SKM-1 (cell line): Measurements from ENCODE around the gene FLOT1.
"Not testable (repeated sequence)": the region's sequence is repeated elsewhere in the genome, so short reads cannot be mapped to it uniquely, and the experiment has no call there.

Experiments used
- DNase-seq: peaks from one replicate; lab custom pipeline; 2025; ENCODE audit not compliant: unreplicated experiment; lab: John Stamatoyannopoulos, UW

Gene FLOT1

DNA sequence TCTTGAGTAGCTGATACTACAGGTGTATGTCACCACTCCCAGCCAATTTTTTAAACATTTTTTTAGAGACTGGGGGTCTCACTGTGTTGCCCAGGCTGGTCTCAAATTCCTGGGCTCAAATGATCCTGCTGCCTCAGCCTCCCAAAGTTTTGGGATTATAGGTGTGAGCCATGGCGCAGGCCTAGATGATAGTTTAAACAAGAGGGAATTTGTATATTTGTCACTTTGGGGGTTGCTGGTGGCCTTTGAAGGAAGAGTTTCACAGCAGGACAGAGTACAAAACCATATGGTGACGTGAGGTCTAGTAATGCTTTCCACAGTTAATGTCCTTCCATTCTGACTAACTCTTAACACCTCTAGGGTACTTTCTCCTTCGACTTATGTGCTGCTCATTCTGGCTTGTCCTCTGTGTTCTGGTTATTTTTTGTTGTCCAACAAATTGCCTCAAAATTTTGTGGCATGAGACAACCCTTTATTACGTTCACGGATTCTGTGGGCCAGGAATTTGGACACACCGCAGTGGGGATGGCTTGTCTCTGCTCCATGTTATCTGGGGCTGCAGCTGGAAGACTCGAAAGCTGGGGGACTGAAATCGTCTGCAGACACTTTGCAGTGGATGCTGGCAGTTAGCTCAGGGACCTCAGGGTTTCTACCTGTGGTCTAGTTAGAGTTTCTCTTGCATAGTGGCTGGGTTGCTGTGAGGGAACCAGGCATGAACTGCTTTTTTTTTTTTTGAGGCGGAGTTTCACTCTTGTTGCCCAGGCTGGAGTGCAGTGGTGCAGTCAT is 24.9 kb upstream of the FLOT1 start:
- no peak for DNase-seq

DNA sequence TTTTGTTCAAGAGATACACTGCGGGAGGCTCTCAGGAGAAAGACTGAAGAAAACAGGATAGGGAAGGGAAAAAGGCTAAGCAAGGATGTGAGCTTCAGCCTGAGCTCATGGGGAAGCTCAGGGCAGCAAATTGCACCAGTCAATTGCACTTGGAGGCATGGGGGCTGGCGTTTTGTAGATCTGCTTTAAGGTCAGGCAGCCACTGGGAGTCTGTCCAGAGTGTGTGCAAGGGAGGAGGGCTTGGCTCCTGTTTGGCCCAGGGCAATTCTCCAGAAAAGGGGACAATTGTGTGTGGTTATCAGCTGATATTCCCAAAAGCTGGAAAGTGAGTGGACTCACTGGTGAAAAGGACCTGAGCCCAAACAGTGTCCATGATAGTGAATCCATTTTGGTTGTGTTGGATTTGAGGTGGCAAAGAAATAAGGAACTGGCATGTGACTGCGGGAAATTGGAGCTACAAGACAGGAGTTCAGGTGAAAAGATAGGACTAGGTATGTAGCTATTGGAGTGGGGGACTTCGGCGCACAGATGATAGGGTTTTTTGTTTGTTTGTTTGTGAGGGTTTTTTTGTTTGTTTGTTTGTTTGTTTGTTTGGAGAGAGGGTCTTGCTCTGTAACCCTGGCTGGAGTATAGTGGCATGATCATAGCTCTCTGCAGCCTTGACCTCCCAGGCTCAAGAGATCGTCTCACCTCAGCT is 24.1 kb upstream of the FLOT1 start:
- DNase-seq, result no peak

DNA sequence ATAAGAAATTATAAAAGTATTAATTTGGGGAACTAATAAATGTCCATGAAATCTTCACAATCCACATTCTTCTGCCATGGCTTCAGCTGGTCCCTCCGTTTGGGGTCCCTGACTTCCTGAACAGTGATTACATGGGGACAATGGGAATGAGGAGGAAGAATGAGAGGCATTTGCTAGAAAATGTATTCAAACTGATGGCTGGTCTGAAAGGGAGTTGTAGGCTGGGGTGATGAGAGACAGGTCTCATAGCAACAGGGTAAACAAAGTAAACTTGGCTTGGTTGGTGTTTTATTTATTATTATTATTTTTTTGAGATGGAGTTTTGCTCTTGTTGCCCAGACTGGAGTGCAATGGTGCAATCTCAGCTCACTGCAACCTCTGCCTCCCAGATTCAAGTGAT is 23.0 kb upstream of the FLOT1 start:
- DNase-seq, result not testable (repeated sequence)

DNA sequence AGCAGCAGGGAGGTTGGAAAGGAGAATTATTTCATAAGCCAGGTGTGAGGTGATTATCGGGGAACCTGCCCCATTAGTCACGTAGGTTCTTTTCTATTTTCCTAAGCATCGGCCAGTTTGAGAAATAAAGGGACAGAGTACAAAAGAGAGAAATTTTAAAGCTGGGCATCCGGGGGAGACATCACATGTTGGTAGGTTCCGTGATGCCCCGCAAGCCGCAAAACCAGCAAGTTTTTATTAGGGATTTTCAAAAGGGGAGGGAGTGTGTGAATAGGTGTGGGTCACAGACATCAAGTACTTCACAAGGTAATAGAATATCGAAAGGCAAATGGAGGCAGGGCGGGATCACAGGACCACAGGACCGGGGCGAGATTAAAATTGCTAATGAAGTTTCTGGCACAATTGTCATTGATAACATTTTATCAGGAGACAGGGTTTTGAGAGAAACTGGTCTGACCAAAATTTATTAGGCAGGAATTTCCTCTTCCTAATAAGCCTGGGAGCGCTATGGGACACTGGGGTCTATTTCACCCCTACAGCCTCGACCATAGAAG is 22.1 kb upstream of the FLOT1 start:
- DNase-seq, result not testable (repeated sequence)

DNA sequence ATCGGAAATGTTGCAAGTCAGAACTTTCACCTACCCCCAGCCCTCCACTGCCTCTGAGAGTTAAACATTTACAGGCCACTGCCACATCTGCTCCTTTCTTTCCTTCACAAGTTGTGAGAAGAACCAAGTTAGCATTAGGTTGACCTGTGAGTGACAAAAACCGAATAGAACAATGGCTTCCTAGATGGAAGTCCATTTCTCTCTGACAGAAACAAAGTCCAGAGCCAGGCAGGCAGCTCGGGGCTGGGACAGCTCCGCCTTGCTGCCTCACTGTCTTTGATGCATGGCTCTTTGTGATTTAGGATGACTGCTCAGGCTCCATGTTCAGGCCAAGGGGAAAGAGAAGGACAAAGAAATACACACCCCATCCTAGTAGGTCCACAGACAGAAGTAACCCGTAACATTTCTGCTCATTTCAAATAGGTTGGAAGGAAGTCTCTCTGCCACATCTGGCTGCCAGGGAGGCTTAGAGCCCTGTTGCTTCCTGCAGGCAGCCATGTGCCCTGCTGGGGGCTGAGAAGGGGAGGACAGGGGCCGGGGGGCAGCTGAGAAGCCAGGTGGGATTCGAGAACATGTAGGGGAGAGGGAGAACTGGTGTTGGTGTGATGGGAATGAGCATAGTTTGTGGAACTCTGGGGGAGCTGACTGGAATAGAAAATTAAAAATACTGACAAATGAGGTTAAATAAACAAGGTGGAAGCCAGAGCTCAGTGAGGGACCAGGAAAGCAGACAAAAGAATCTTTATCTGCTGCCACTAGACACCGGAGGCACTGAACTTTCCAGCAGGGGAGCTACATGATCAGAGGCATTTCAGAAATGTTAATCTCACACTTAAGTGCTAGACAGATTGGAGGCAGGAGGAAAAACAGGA is 21.4 kb upstream of the FLOT1 start:
- no peak for DNase-seq

DNA sequence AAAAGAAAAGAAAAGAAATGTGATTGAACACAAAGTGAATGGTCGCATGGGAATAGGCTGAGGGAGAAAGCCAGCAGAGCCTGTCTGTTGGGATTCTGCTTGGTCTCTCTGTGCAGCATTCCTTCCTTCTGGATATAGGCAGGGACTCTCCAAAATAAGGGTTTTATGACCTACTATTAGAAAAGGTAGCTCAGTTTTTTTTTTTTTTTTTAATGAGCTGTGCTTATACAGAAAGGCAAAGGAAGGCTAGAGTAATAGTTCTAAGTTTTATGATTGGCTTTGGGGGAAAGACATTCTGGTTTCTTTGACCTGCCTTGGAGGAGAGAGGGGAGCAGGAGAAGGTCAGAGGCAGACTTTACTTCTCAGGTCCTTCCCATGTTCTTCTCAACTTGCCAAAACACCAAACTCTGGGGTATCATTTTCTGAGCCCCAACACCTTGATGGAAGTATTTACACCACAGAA is 20.7 kb upstream of the FLOT1 start:
- no peak for DNase-seq

DNA sequence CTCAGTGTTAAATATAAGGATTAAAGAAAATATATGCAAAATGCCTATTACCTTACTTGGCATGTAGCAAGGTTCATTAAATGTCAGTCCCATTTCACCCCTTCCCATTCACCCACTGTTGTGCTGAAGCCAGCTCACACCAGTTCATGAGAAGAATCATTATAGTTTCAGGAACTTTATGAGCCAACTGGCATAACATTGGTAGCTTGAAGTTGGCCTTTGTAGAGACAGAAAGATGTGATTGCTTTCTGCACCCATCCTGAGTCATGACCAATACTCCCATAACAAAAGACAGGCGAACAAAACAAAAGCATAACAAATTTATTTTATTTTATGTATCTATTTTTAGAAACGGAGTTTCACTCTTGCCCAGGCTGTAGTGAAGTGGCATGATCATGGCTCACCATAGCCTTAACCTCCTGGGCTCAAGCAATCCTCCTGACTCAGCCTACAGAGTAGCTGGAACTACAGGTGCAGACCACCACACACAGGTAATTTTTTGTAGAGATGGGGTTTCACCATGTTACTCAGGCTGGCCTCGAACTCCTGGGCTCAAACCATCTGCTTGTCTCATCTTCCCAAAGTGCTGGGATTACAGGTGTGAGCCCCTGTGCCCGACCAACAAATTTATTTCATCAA is 19.4 kb upstream of the FLOT1 start:
- DNase-seq, result no peak

DNA sequence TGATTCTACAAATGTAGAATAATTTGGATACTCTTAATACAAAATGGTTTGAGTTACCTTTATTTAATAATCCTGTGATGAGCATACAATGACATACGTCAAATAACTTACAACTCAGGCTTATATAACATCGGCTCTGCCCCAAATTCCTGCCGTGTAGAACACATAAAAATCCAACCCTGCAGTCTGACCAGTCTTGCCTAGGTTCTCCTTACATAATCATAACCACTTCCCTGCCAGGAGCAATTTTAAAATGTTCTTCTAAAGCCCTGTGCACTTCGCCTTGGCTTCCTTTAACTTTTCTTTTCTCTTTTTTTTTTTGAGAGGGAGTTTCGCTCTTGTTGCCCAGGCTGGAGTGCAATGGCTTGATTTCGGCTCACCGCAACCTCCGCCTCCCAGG is 18.1 kb upstream of the FLOT1 start:
- no peak for DNase-seq

DNA sequence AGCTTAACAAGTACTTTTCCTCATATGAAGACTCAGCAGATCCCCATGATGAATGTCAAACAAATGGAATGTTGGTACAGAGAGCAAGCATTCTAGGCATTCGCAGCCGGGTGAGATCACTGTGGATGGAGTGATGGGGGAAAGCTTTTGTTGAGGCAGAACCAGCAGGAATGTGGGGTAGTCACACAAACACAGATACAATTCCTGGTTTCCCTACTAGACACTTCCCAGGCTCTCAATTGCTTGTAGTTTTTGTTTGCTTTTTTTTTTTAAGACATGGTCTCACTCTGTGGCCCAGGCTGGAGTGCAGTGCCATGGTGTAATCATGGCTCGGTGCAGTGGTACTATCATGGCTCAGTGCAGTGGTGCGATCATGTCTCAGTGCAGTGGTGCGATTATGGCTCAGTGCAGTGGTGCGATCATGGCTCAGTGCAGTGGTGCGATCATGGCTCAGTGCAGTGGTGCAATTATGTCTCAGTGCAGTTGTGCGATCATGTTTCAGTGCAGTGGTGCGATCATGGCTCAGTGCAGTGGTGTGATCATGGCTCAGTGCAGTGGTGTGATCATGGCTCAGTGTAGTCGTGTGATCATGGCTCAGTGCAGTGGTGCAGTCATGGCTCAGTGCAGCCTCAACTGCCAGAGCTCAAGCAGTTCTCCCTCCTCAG is 17.2 kb upstream of the FLOT1 start:
- DNase-seq, result no peak

DNA sequence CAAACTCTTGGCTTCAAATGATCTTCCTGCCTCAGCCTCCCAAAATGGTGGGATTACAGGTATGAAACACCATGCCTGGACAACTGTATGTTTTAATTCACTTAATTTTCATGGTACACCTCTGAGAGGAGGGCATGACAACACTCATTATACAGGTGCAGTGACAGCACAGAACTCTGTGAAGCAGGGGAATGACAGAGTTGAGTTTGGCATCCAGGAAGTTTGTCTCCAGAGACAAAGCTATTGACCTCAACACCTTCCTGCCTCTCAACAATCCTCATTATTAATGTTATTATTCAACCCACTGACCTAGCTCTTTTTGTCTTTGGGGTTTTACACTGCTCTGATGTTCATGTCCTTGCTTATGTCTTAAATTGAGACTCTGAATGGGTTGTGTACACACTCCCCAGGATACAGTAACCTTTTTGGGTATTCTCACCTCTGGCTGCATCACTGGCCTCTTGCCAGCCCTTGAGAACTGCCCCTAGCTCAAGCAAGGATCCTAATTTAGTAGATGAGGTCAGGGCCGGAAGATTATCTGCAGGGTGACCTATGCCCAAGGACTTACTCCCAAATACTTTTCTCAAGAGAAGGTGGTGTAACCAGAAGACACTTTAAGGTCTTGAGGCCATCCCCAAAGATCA is 14.9 kb upstream of the FLOT1 start:
- no peak for DNase-seq

DNA sequence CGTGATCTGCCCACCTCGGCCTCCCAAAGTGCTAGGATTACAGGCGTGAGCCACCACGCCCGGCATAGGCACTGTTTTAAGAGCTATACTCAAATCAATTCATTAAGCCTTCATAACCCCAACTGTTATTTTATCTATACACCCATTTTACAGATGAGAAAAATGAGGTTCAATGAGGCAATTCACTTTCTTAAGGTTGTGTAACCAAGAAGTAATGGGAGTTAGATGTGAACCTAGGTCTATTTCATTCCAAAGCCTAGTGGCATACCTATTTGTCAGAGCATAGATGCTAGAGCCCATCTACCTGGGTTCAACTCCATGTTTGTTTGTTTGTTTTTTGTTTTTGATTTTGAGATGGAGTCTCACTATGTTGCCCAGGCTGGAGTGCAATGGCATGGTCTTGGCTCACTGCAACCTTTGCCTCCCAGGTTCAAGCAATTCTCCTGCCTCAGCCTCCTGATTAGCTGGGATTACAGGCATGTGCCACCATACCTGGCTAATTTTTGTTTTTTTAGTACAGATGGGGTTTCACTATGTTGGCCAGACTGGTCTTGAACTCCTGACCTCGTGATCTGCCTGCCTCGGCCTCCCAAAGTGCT is 14.0 kb upstream of the FLOT1 start:
- not testable (repeated sequence) for DNase-seq

DNA sequence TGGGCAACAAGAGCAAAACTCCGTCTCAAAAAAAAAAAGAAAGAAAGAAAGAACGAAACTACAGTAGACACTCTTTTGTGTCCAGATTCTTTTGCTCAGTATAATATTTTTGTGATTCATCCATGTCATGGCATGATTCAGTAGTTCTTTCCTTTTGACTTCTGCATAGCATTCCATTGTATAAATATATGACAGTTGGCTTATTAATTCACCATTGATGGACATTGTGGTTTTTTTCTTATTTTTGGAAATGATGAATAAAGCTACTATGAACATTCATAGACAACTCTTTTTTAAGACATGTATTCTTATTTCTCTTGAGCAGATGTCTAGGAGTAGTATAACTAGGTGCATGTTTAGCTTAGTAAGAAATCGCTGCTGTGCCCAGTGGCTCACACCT is 12.1 kb upstream of the FLOT1 start:
- no peak for DNase-seq

DNA sequence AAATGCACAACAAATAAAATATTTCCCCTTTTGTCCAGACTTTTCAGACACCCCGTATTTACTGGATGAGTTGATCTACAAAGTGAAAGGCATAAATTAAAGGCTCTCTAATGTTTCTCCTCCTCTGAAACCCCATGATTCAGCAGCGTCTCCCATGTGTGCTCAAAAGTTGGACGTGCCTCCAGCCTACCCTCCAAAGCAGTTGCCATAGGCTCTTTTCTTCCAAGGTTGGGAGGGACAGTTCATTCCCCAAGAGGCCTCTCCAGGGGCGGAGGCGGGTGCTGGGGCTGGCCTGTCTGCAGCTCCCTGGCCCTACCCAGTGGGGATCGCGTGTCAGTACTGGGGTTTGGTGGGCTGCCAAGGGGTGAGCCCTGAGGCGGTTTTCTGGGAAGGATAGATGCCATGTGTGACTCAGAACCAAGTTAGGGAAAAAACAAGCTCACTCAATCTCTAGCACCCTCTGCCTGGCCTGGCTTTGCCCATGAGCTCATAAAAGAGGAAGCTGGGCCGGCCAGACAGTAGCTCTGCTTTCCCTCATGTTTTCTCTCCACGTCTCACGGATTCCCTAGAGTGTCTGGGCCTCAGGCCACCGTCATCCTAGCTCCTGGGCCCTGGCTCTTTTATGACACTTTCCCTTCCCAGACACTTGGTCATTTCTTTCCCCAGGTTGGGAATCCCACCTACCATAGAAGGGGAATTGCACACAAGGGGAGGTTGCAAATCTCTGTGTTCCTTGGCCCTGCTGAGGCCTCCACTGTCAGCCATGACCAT is 9.9 kb upstream of the FLOT1 start:
- no peak for DNase-seq

DNA sequence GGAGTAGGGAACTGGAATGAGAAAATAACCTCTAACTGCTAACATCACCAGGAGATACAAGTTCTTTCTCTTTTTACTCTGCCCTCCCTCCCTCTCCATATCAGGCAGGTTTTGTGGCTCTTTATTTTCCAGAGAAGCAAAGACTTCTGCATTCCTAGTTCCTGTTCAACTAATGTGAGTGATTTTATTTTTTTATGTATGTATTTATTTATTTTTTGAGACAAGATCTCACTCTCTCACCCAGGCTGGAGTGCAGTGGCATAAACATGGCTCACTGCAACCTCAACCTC is 7.8 kb upstream of the FLOT1 start:
- no peak for DNase-seq

DNA sequence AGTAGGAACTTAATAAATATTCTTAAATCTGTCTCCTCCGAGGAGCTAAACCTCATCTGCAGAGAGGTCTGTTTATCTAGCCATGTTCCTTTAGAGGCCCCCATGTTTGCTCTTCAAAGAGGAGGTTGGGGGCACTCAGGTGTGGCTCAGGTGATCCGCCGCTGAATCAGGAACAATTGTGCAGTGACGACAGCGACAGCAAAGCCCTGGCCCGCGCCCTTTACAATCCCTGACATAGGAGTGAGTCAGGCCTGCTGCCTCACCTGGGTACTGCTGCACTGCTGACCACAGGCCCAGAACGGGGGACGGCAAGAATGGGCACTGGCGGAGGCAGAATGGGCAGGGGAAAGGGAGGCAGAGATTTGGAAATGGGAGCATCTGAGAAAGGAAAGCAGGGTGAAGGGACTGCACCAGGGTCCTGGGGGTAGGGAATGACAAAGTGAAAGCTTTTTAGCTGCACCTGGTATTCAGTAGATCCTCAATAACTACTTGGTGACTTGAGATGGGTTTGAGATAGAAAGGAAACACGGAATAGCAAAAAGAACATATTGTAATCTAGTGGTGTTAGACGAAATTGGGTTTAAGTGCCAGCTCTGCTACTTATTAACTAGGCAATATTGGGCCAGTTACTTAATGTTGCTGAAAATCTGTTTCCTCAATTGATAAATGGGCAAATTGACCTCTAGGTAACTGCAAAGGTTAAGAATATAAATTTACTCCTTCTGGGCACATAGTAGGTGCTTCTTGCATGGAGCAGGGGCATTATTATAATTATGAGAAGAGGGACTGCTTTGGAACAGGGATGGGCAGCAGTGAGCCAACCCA is 7.3 kb upstream of the FLOT1 start:
- DNase-seq, result no peak

DNA sequence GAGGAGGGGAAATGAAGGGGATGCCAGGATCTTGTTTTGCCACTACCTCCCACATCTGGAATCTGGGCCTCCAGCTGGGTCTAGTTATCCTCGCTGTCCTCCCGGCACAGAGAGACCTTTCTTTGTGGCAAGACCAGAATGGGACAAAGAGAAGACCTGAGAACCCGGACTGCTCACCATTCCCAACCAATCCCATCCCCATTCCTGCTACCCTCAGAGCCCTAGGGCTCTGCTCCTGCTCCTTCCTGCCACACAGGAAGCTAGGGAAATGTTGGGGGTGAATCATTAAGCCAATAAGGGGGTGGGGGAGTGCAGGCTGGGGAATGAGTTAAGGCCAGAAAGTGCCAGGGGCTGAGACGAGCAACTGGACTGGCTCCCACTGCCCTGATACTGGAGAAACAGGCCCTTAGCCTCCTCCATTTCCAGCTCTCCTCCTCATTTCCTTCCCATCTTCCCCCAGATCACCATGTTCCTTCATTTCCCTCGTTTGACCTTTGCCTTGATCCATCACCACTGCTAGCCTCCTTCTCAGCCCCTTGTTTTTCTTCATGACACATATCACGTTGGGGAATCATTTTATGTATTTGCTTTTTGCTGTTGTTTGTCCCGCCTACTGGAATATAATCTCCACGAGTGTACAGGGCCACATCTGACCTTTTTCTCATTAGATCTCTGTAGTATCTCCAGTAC is 6.5 kb upstream of the FLOT1 start:
- no peak for DNase-seq
